Body of pancreas (tissue), 4 donors: ENCODE measurements around the gene MEN1. TPM values are rescaled to one million over a fixed set of nuclear protein-coding genes. Genes with fewer than 3 reads are reported as not detected.

Source experiments
- ATAC-seq: fragments of 150-250 bp; one replicate; pipeline ENCODE4 v1.9.1; 2016
- DNase-seq, 4 donors: peaks; one replicate each; pipeline ENCODE4 v3.0.0-alpha.2; 2019
- H3K27ac ChIP-seq, 4 donors: fragments of 200-600 bp; sonication (generic); 1 replicate in 3 of 4; 2 replicates in 1 of 4; pipeline versions ENCODE4 v1.5.1 to v1.6.1; 2016 to 2019; ENCODE audit warnings: mild to moderate bottlenecking in 1 of 4, mixed read lengths in 1 of 4, moderate library complexity in 1 of 4
- H3K27me3 ChIP-seq, 2 donors: fragments of 200-600 bp; sonication (generic); one replicate each; pipeline ENCODE4 v1.6.0; 2016; ENCODE audit warnings: mild to moderate bottlenecking in 1 of 2
- H3K36me3 ChIP-seq, 2 donors: fragments of 200-600 bp; sonication (generic); replicated peaks in 1 of 2; 2 replicates each; pipeline ENCODE4 v1.5.1; 2016; ENCODE audit warnings: low read depth in 2 of 2; ENCODE audit not compliant: insufficient read depth in 1 of 2
- H3K4me1 ChIP-seq: fragments of 200-600 bp; sonication (generic); one replicate; pipeline ENCODE4 v1.6.0; 2016
- H3K4me3 ChIP-seq, 2 donors: fragments of 200-600 bp; sonication (generic); 1 replicate in 1 of 2; 2 replicates in 1 of 2; pipeline ENCODE4 v1.5.1; 2016 to 2019
- H3K9me3 ChIP-seq, 3 donors: fragments of 200-600 bp; sonication (generic); 1 replicate in 2 of 3; 2 replicates in 1 of 3; pipeline ENCODE4 v1.5.1; 2016
- POLR2A ChIP-seq, 3 donors: fragments of 450-650 bp; IDR thresholded peaks; one replicate each; pipeline ENCODE4 v1.6.1; 2016; ENCODE audit warnings: antibody characterized with exemption in 3 of 3, mild to moderate bottlenecking in 2 of 3
- WGBS, 2 donors: methylation state at CpG; one replicate each; pipeline ENCODE4 v1.1.5; 2017; 5-methylcytosine and 5-hydroxymethylcytosine counted together
- intact Hi-C: fragments of 100-400 bp; cut with DNase I; formaldehyde crosslinking; loops from one replicate; pipeline ENCODE4 v1.15.1; 2023
- total RNA-seq, 2 donors: library from RNA; depleted of rRNA; stranded (reverse); fragments of >200 nt; gene quantifications; one replicate each; pipeline ENCODE4 v1.1.0, GENCODE V29; 2016
- TF ChIP-seq, protein P1 (sequence below), 7 experiments: fragments of 450-650 bp in 4 of 7; fragments of 200-600 bp in 3 of 7; sonication (generic) in 3 of 7; IDR thresholded peaks; one replicate each; pipeline ENCODE4 v1.5.1; 2016 to 2019; ENCODE audit warnings: antibody characterized with exemption in 7 of 7

Gene MEN1
- total RNA-seq, 2 donors from 2014 or later, result 18.8 to 18.9 TPM

DNA sequence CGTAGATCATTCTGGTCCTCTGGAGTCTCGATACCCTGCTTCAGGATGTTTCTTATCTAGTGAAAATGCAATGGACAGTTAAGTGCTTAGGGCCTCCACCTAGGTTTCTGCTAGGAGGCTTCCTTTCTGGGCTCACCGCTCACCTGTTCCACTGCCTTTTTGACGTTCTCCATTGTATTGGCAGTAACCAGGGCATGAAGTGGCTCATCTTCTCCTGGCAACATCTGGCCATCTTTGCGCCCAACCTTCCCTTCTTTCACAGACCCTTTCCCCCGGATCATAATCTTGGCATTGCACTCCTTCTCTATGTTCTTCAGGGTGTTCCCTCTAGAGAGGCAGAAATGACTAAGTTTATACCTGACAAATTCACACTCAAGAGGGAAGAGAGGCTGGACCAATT is 41.1 kb downstream of the MEN1 start:
- H3K36me3 ChIP-seq, result peaks cover 58 to 70% of the 10 kb centered on the region in 2 donors
- H3K9me3 ChIP-seq, result no peaks in the 10 kb centered on the region
- no peak overlapping the region for H3K4me3 ChIP-seq
- DNase-seq (no peak), ATAC-seq (no peak)
- H3K4me1 ChIP-seq, result peaks cover 18% of the 10 kb centered on the region
- TF ChIP-seq, protein P1, sequence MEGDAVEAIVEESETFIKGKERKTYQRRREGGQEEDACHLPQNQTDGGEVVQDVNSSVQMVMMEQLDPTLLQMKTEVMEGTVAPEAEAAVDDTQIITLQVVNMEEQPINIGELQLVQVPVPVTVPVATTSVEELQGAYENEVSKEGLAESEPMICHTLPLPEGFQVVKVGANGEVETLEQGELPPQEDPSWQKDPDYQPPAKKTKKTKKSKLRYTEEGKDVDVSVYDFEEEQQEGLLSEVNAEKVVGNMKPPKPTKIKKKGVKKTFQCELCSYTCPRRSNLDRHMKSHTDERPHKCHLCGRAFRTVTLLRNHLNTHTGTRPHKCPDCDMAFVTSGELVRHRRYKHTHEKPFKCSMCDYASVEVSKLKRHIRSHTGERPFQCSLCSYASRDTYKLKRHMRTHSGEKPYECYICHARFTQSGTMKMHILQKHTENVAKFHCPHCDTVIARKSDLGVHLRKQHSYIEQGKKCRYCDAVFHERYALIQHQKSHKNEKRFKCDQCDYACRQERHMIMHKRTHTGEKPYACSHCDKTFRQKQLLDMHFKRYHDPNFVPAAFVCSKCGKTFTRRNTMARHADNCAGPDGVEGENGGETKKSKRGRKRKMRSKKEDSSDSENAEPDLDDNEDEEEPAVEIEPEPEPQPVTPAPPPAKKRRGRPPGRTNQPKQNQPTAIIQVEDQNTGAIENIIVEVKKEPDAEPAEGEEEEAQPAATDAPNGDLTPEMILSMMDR (IDR thresholded peaks at IDR 0.05), result no peak
- TF ChIP-seq POLR2A (IDR thresholded peaks at IDR 0.05), result no peak
- H3K27me3 ChIP-seq, result no peaks in the 10 kb centered on the region
- WGBS, 2 donors, result 88 to 89% methylated on average over 6 of the region's 6 CpGs
- H3K27ac ChIP-seq, result no peak overlapping the region
- intact Hi-C loops, result no loop called here

DNA sequence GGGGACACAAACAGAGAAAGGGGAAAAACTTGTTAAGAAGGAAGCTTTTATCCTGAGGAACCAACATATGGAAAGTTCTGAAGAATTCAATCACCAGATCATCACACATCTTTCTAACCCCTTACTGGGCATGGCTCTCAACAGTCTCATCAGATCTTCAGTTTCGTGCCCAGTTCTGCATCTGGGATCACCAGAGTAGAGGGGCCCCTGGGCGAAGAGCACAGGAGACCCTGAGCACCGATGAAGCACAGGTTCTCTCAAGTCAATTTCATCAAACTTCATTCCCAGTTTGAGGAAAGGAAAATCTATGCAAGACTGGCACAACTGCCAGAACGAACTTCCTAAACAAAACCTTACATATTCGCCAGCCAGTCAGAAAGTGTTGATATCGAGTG is 42.1 kb downstream of the MEN1 start:
- H3K4me1 ChIP-seq, result peaks cover 22% of the 10 kb centered on the region
- no peak overlapping the region for H3K27ac ChIP-seq
- H3K27me3 ChIP-seq, result no peaks in the 10 kb centered on the region
- H3K9me3 ChIP-seq, result no peaks in the 10 kb centered on the region
- peaks cover 49 to 67% of the 10 kb centered on the region in 2 donors for H3K36me3 ChIP-seq
- no peak for ATAC-seq
- 80 to 91% methylated on average over 6 of the region's 6 CpGs for whole genome bisulfite sequencing, 2 donors
- TF ChIP-seq POLR2A (IDR thresholded peaks at IDR 0.05), result no peak
- TF ChIP-seq, protein P1 (IDR thresholded peaks at IDR 0.05), result no peak
- DNase-seq, result no peak
- no peak overlapping the region for H3K4me3 ChIP-seq
- intact Hi-C loops, result no loop called here

DNA sequence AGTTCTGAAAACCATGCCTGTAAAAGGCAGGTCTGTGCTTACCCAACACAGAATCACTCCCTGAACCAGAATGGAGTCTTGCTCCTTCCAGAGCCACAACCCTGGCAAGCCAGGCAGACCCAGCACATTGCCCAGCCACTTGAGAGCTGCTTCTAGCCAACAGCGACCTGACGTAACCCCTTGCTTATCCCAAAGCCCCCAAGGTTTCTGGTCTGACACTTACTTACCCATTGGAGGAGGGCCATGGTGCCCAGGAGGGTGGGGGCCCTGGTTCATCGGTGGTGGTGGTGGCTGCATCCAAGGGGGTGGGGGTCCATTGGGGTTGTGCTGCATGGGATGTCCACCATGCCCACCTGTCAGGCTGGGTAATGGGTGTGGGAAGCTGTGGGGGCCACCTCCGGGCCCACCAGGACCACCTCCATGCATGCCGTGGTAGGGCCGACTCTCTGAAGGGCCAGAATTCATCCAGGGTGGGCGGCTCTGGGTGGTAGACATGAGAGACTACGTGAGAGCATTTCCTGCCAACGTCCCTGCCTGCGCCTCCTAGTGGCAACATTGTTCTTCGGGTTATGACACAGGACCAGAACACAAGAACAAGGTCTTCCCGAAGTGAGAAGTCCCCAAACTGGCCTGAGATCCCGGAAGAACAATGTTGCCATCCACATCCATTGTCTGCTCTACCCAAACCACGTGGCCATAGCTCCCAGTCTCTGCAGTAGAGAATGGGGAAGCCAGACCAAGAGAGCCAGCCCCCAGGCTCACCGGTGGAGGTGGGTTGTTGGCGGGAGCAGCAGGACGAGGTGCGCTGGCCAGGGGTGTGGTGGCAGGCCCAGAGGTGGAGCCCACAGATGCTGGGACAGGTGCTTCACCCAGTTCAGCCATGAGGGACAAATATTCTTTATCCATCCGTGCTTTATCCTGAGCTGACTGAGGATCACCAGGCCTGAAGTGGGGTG is 42.7 kb downstream of the MEN1 start:
- H3K27ac ChIP-seq, result peak overlapping the region in 3 of 4 donors; percentile 2 to 47 (median 15)
- peaks cover 44 to 65% of the 10 kb centered on the region in 2 donors for H3K36me3 ChIP-seq
- H3K9me3 ChIP-seq, result no peaks in the 10 kb centered on the region
- intact Hi-C loops, result no loop called here
- peak; percentile 41 for ATAC-seq
- H3K4me1 ChIP-seq, result peaks cover 18% of the 10 kb centered on the region
- DNase-seq, result peak; percentile 67 to 73 (median 71)
- TF ChIP-seq, protein P1 (IDR thresholded peaks at IDR 0.05), result peak; percentile 46 to 67 (median 57)
- no peak for TF ChIP-seq POLR2A (IDR thresholded peaks at IDR 0.05)
- H3K27me3 ChIP-seq, result no peaks in the 10 kb centered on the region
- no peak overlapping the region for H3K4me3 ChIP-seq
- WGBS, 2 donors, result 52 to 65% methylated on average over 13 to 19 of the region's 19 CpGs

DNA sequence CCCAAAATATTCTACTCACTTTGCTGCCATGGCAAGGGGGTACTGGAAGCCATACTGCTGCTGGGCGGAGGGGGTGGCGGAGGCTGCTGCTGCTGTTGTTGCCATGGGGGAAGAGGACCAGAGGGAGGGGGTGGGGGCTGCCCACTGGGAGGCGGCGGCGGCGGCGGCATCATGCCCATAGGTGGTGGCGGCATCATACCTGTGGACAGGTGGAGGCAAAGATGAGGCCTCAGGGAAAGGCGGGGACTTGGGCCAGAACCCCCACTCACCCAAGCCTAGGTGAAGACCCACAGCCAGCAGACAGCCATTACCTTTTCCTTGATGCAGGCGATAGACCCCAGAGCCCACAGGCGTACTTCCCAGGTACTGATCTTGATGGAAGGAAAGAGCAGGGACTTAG is 43.5 kb downstream of the MEN1 start:
- Histone ChIP-seq H3K27me3 (no peaks in the 10 kb centered on the region), H3K4me3 (no peak overlapping the region), H3K36me3 (peaks cover 44 to 65% of the 10 kb centered on the region in 2 donors), H3K27ac (peak overlapping the region in 1 of 4 donors; percentile 2), H3K9me3 (no peaks in the 10 kb centered on the region), H3K4me1 (peaks cover 11% of the 10 kb centered on the region)
- WGBS, 2 donors, result 95 to 98% methylated on average over 7 to 11 of the region's 11 CpGs
- DNase-seq, result no peak
- intact Hi-C loops, result no loop called here
- no peak for TF ChIP-seq POLR2A (IDR thresholded peaks at IDR 0.05)
- TF ChIP-seq, protein P1 (IDR thresholded peaks at IDR 0.05), result no peak
- no peak for ATAC-seq
